Liver (tissue), 9 donors: Measurements from ENCODE around the gene KCNMB1. TPM values are rescaled to one million over a fixed set of nuclear protein-coding genes. Genes with fewer than 3 reads are reported as not detected.

Source experiments
- DNase-seq: peaks from one replicate; pipeline ENCODE4 v3.0.0-alpha.2; 2017; ENCODE audit warnings: low spot score
- H3K27ac ChIP-seq, 2 donors: one replicate each; pipeline ENCODE4 v1.7.0; 2013; ENCODE audit warnings: inconsistent platforms in 2 of 2, low read length in 2 of 2, control low read depth in 1 of 2, low read depth in 1 of 2, mild to moderate bottlenecking in 1 of 2
- H3K27me3 ChIP-seq, 4 donors: one replicate each; pipeline versions ENCODE4 v1.6.1 to v1.7.0; 2013; ENCODE audit warnings: low read length in 3 of 4, inconsistent platforms in 1 of 4, mild to moderate bottlenecking in 1 of 4, moderate library complexity in 1 of 4; ENCODE audit not compliant: control insufficient read depth in 4 of 4, insufficient read depth in 4 of 4
- H3K36me3 ChIP-seq, 4 donors: one replicate each; pipeline versions ENCODE4 v1.6.1 to v1.7.0; 2013; ENCODE audit warnings: low read length in 3 of 4, mild to moderate bottlenecking in 3 of 4, low read depth in 1 of 4, moderate library complexity in 1 of 4; ENCODE audit not compliant: control insufficient read depth in 4 of 4, insufficient read depth in 3 of 4
- H3K4me1 ChIP-seq, 4 donors: one replicate each; pipeline versions ENCODE4 v1.6.1 to v1.7.0; 2013; ENCODE audit warnings: low read length in 3 of 4, mild to moderate bottlenecking in 3 of 4, moderate library complexity in 1 of 4; ENCODE audit not compliant: control insufficient read depth in 4 of 4, insufficient read depth in 4 of 4
- H3K4me3 ChIP-seq, 3 donors: one replicate each; pipeline versions ENCODE4 v1.6.1 to v1.7.0; 2013; ENCODE audit warnings: low read length in 3 of 3, control low read depth in 1 of 3, low read depth in 1 of 3, mild to moderate bottlenecking in 1 of 3
- H3K9ac ChIP-seq, 2 donors: one replicate each; pipeline ENCODE4 v1.7.0; 2013; ENCODE audit warnings: low read length in 2 of 2, mild to moderate bottlenecking in 2 of 2, moderate library complexity in 2 of 2, control low read depth in 1 of 2, low read depth in 1 of 2
- H3K9me3 ChIP-seq, 4 donors: one replicate each; pipeline versions ENCODE4 v1.6.1 to v1.7.0; 2013; ENCODE audit warnings: low read length in 3 of 4; ENCODE audit not compliant: control insufficient read depth in 4 of 4
- EGR1 ChIP-seq, 2 donors: IDR thresholded peaks; 2 replicates each; pipeline ENCODE4 v1.6.1; 2016 to 2018; ENCODE audit warnings: antibody characterized with exemption in 2 of 2, low read depth in 2 of 2
- FOXA1 ChIP-seq: IDR thresholded peaks from 2 replicates; pipeline ENCODE4 v1.6.1; 2016; ENCODE audit warnings: antibody characterized with exemption
- FOXA2 ChIP-seq: IDR thresholded peaks from 2 replicates; pipeline ENCODE4 v1.6.1; 2016; ENCODE audit warnings: antibody characterized with exemption
- GABPA ChIP-seq, 2 donors: IDR thresholded peaks in 1 of 2; conservative IDR thresholded peaks in 1 of 2; 2 replicates each; pipeline ENCODE4 v1.6.1; 2016; ENCODE audit warnings: antibody characterized with exemption in 2 of 2, mild to moderate bottlenecking in 1 of 2, moderate library complexity in 1 of 2
- HNF4A ChIP-seq, 2 donors: conservative IDR thresholded peaks; 2 replicates each; pipeline ENCODE4 v1.6.1; 2016; ENCODE audit warnings: antibody characterized with exemption in 2 of 2, mild to moderate bottlenecking in 2 of 2
- HNF4G ChIP-seq: IDR thresholded peaks from 2 replicates; pipeline ENCODE4 v1.6.1; 2016; ENCODE audit warnings: antibody characterized with exemption
- JUND ChIP-seq, 2 donors: IDR thresholded peaks; 2 replicates each; pipeline ENCODE4 v1.6.1; 2016; ENCODE audit warnings: antibody characterized with exemption in 2 of 2
- NR2F2 ChIP-seq: IDR thresholded peaks from 2 replicates; pipeline ENCODE4 v1.6.1; 2016; ENCODE audit warnings: antibody characterized with exemption
- RAD21 ChIP-seq, 2 donors: IDR thresholded peaks; 2 replicates each; pipeline ENCODE4 v1.6.1; 2016; ENCODE audit warnings: antibody characterized with exemption in 2 of 2, mild to moderate bottlenecking in 2 of 2
- RXRA ChIP-seq, 2 donors: IDR thresholded peaks; 2 replicates each; pipeline ENCODE4 v1.6.1; 2017 to 2018; ENCODE audit warnings: antibody characterized with exemption in 2 of 2, mild to moderate bottlenecking in 1 of 2
- WGBS: extraction: QIAGEN DNeasy Blood & Tissue Kit; methylation state at CpG from one replicate; pipeline ENCODE4 v1.1.7; 2013; 5-methylcytosine and 5-hydroxymethylcytosine counted together
- polyA plus RNA-seq, 2 donors: library from polyadenylated mRNA; stranded (reverse) in 1 of 2; unstranded in 1 of 2; fragments of 200-250 nt in 1 of 2; fragments of >200 nt in 1 of 2; fragmentation: Nextera tagmentation in 1 of 2; extraction: Ambion mirVana in 1 of 2; gene quantifications; one replicate each; pipeline versions ENCODE4 v1.2.1 to v1.2.3, GENCODE V29; 2013 to 2015
- total RNA-seq, 2 donors: library from RNA; depleted of rRNA; stranded (reverse); fragments of >200 nt; gene quantifications; one replicate each; pipeline ENCODE4 v1.2.3, GENCODE V29; 2014
- TF ChIP-seq, protein P1 (sequence below): IDR thresholded peaks from 2 replicates; pipeline ENCODE4 v1.6.1; 2016; ENCODE audit warnings: antibody characterized with exemption
- TF ChIP-seq, protein P2 (sequence below): fragments of 150-350 bp; IDR thresholded peaks from 2 replicates; pipeline ENCODE4 v1.5.1; 2017; ENCODE audit warnings: improper control_type of control experiment, low read depth, low read length; ENCODE audit not compliant: missing input control
- TF ChIP-seq, protein P3 (sequence below): IDR thresholded peaks from 2 replicates; pipeline ENCODE4 v1.6.1; 2016; ENCODE audit warnings: antibody characterized with exemption
- TF ChIP-seq, protein P4 (sequence below): IDR thresholded peaks from 2 replicates; pipeline ENCODE4 v1.6.1; 2016; ENCODE audit warnings: antibody characterized with exemption, mild to moderate bottlenecking
- TF ChIP-seq, protein P5 (sequence below): IDR thresholded peaks from 2 replicates; pipeline ENCODE4 v1.6.1; 2016; ENCODE audit warnings: antibody characterized with exemption
- donor health status: healthy.
- donor health status: healthy.
- donor health status: healthy.
- donor health status: healthy.
- donor health status: healthy.

KCNMB1 gene
- total and polyA plus RNA-seq, 4 donors: 0.04 to 0.31 (median 0.20) TPM

DNA sequence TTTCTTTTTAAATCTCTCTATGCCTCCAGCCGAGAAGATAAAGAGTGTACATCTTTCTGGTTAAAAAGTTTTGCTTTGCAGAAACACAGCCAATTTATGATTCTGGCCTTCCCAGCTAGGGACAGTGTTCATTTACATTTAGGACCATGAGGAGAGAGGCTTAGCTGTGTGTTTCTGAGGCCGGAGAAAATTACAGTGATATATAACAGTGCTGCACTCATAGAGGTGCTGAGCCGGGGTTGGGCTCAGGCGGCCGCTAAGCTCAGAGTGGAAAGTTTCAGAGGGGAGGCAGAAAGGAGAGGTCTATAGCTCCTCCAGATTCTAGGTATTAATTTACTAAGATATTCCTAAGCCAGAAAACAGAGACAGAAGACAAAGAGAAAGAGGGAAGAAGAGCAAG, 54.5 kb downstream of the KCNMB1 start:
- Histone ChIP-seq H3K4me1 (peaks cover 0 to 2% (median 0%) of the 10 kb centered on the region in 4 donors), H3K9ac (no peak overlapping the region), H3K27me3 (no peaks in the 10 kb centered on the region), H3K9me3 (no peaks in the 10 kb centered on the region), H3K27ac (no peak overlapping the region), H3K4me3 (no peak overlapping the region), H3K36me3 (no peaks in the 10 kb centered on the region)
- WGBS: 79% methylated on average over 5 of the region's 5 CpGs
- TF ChIP-seq RAD21 (IDR thresholded peaks at IDR 0.05) (no peak), FOXA1 (no peak), FOXA2 (no peak), HNF4A (conservative IDR thresholded peaks at IDR 0.05) (no peak), NR2F2 (no peak), EGR1 (IDR thresholded peaks at IDR 0.05; ENCODE audit: low read depth in 2 of 2) (no peak), JUND (IDR thresholded peaks at IDR 0.05) (no peak), HNF4G (no peak), RXRA (IDR thresholded peaks at IDR 0.05) (no peak), GABPA (IDR thresholded peaks at IDR 0.05 in 1 of 2, conservative IDR thresholded peaks at IDR 0.05 in 1 of 2) (no peak)
- TF ChIP-seq, protein P1, sequence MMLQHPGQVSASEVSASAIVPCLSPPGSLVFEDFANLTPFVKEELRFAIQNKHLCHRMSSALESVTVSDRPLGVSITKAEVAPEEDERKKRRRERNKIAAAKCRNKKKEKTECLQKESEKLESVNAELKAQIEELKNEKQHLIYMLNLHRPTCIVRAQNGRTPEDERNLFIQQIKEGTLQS: no peak
- TF ChIP-seq, protein P2, sequence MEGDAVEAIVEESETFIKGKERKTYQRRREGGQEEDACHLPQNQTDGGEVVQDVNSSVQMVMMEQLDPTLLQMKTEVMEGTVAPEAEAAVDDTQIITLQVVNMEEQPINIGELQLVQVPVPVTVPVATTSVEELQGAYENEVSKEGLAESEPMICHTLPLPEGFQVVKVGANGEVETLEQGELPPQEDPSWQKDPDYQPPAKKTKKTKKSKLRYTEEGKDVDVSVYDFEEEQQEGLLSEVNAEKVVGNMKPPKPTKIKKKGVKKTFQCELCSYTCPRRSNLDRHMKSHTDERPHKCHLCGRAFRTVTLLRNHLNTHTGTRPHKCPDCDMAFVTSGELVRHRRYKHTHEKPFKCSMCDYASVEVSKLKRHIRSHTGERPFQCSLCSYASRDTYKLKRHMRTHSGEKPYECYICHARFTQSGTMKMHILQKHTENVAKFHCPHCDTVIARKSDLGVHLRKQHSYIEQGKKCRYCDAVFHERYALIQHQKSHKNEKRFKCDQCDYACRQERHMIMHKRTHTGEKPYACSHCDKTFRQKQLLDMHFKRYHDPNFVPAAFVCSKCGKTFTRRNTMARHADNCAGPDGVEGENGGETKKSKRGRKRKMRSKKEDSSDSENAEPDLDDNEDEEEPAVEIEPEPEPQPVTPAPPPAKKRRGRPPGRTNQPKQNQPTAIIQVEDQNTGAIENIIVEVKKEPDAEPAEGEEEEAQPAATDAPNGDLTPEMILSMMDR: no peak
- TF ChIP-seq, protein P3, sequence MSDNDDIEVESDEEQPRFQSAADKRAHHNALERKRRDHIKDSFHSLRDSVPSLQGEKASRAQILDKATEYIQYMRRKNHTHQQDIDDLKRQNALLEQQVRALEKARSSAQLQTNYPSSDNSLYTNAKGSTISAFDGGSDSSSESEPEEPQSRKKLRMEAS: no peak
- TF ChIP-seq, protein P4, sequence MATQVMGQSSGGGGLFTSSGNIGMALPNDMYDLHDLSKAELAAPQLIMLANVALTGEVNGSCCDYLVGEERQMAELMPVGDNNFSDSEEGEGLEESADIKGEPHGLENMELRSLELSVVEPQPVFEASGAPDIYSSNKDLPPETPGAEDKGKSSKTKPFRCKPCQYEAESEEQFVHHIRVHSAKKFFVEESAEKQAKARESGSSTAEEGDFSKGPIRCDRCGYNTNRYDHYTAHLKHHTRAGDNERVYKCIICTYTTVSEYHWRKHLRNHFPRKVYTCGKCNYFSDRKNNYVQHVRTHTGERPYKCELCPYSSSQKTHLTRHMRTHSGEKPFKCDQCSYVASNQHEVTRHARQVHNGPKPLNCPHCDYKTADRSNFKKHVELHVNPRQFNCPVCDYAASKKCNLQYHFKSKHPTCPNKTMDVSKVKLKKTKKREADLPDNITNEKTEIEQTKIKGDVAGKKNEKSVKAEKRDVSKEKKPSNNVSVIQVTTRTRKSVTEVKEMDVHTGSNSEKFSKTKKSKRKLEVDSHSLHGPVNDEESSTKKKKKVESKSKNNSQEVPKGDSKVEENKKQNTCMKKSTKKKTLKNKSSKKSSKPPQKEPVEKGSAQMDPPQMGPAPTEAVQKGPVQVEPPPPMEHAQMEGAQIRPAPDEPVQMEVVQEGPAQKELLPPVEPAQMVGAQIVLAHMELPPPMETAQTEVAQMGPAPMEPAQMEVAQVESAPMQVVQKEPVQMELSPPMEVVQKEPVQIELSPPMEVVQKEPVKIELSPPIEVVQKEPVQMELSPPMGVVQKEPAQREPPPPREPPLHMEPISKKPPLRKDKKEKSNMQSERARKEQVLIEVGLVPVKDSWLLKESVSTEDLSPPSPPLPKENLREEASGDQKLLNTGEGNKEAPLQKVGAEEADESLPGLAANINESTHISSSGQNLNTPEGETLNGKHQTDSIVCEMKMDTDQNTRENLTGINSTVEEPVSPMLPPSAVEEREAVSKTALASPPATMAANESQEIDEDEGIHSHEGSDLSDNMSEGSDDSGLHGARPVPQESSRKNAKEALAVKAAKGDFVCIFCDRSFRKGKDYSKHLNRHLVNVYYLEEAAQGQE: no peak
- TF ChIP-seq, protein P5, sequence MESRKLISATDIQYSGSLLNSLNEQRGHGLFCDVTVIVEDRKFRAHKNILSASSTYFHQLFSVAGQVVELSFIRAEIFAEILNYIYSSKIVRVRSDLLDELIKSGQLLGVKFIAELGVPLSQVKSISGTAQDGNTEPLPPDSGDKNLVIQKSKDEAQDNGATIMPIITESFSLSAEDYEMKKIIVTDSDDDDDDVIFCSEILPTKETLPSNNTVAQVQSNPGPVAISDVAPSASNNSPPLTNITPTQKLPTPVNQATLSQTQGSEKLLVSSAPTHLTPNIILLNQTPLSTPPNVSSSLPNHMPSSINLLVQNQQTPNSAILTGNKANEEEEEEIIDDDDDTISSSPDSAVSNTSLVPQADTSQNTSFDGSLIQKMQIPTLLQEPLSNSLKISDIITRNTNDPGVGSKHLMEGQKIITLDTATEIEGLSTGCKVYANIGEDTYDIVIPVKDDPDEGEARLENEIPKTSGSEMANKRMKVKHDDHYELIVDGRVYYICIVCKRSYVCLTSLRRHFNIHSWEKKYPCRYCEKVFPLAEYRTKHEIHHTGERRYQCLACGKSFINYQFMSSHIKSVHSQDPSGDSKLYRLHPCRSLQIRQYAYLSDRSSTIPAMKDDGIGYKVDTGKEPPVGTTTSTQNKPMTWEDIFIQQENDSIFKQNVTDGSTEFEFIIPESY: no peak
- no peak for DNase-seq
